GM06990 (cell line): ENCODE results near the gene YPEL5.

ENCODE experiments used
- DNase-seq: peaks from one replicate; pipeline ENCODE4 v3.0.0-alpha.2; 2011; ENCODE audit not compliant: insufficient read length; ENCODE audit errors: extremely low read depth
- H3K27me3 ChIP-seq: replicated peaks from 2 replicates; pipeline ENCODE4 v1.6.0; 2011; ENCODE audit warnings: low read length; ENCODE audit not compliant: control insufficient read depth, insufficient read depth
- H3K36me3 ChIP-seq: 2 replicates; pipeline ENCODE4 v1.5.1; 2011; ENCODE audit warnings: low read length; ENCODE audit not compliant: control insufficient read depth, insufficient read depth
- H3K4me3 ChIP-seq: replicated peaks from 2 replicates; pipeline ENCODE4 v1.5.1; 2011; ENCODE audit warnings: low read depth, mild to moderate bottlenecking, control low read depth, low read length
- TF ChIP-seq, protein P1 (sequence below): IDR thresholded peaks from 2 replicates; pipeline ENCODE4 v1.5.1; 2011; ENCODE audit warnings: low read length, control low read depth, mild to moderate bottlenecking, inconsistent platforms; ENCODE audit not compliant: insufficient read depth, poor library complexity, severe bottlenecking

YPEL5 gene

GRCh38 chr2:30192314-30192713, 45.5 kb downstream of the YPEL5 start:
- Histone ChIP-seq H3K36me3 (no peaks in the 10 kb centered on the region), H3K4me3 (no peak overlapping the region), H3K27me3 (no peaks in the 10 kb centered on the region)
- TF ChIP-seq, protein P1, sequence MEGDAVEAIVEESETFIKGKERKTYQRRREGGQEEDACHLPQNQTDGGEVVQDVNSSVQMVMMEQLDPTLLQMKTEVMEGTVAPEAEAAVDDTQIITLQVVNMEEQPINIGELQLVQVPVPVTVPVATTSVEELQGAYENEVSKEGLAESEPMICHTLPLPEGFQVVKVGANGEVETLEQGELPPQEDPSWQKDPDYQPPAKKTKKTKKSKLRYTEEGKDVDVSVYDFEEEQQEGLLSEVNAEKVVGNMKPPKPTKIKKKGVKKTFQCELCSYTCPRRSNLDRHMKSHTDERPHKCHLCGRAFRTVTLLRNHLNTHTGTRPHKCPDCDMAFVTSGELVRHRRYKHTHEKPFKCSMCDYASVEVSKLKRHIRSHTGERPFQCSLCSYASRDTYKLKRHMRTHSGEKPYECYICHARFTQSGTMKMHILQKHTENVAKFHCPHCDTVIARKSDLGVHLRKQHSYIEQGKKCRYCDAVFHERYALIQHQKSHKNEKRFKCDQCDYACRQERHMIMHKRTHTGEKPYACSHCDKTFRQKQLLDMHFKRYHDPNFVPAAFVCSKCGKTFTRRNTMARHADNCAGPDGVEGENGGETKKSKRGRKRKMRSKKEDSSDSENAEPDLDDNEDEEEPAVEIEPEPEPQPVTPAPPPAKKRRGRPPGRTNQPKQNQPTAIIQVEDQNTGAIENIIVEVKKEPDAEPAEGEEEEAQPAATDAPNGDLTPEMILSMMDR: no peak
- DNase-seq: no peak

GRCh38 chr2:30193104-30193681, 46.4 kb downstream of the YPEL5 start:
- H3K36me3 ChIP-seq: no peaks in the 10 kb centered on the region
- TF ChIP-seq, protein P1: no peak
- no peak overlapping the region for H3K4me3 ChIP-seq
- no peak for DNase-seq
- no peaks in the 10 kb centered on the region for H3K27me3 ChIP-seq

GRCh38 chr2:30194421-30194820, 47.6 kb downstream of the YPEL5 start:
- H3K4me3 ChIP-seq: no peak overlapping the region
- TF ChIP-seq, protein P1: no peak
- no peak for DNase-seq
- no peaks in the 10 kb centered on the region for H3K36me3 ChIP-seq
- H3K27me3 ChIP-seq: no peaks in the 10 kb centered on the region

DNA sequence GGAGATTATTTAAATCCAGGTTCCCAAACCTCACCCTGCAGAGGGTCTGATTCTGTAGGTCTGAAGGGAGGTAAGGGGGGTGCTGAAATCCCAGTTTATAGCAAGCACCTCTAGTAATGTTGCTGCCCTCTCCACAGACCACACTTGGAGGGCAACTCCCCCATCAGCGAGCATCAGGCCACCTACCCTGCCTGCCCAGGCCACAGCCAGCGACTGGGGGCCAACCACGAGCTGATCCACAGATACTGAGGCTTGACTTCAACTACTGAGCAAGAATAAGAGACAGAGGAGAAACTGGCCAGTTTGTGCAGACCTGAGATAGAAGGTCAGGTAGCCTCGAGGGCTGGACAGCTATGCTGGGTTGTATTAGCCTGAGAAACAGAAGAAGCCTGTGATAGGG, 48.2 kb downstream of the YPEL5 start:
- H3K27me3 ChIP-seq: no peaks in the 10 kb centered on the region
- H3K4me3 ChIP-seq: no peak overlapping the region
- DNase-seq: no peak
- TF ChIP-seq, protein P1: no peak
- H3K36me3 ChIP-seq: no peaks in the 10 kb centered on the region

DNA sequence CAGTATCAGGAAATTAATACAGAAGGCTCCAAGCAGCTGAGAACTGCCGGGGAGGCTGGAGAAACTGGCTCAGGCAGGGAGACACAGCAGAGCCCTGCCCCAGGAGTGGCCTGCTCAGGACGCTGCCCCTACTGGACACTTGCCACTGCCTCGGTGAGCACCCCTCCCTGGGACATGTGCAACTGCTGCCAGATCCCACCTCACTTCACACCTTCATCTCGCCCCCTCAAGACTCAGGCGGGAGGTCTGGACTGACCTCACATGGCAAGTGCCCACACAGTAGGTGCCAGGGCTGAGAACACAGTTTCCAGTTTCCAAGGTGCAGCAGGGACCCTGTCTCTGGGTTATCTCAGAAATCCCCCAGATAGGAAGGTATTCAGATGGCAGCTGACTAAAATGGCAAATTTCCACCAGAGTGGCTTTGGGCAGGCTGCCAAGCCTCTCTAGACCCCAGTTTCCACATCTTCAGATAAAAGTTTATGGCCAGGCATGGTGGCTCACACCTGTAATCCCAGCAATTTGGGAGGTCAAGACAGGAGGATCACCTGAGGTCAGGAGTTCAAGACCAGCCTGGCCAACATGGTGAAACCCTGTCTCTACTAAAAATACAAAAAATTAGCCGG, 50.9 kb downstream of the YPEL5 start:
- Histone ChIP-seq H3K27me3 (no peaks in the 10 kb centered on the region), H3K4me3 (no peak overlapping the region), H3K36me3 (no peaks in the 10 kb centered on the region)
- no peak for DNase-seq
- TF ChIP-seq, protein P1: no peak
